GM18511 (cell line): Measurements from ENCODE around the gene NUCB2.

Experiments
- ATAC-seq: cut with Tn5 transposase; IDR thresholded peaks from one replicate; pipeline ENCODE4 v1.9.1; 2021; ENCODE audit warnings: mild to moderate bottlenecking, moderate library complexity; ENCODE audit not compliant: unreplicated experiment

The NUCB2 gene

DNA sequence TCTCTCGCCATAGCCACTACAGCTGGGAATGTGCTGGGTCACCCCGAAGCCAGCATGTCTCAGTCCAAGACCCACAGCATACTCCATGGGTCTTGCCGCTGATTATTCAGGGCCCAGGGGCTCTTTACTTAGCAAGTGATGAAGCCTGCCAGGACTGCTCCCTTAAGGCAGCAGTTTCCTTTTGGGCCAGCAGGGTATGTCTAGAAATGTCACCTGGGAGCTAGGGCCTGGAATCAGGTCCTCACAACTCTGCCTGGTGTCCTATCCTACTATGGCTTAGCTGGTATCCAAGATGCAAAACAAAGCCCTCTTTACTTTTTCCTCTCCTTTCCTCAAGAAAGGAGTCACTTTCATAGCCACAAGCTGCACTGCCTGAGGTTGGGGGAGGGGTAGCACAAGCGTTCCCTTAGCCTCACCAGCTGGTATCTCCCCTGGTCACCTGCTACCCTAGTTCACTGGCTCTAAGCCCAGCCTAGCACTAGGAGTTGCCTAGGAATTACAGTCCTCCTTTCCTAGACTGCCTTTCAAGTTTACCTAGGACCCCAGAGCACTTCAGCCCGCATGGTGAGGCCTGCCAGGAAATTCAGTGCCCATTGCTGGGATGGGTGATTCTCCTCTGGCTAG, 52.4 kb downstream of the NUCB2 start:
- no peak for ATAC-seq

DNA sequence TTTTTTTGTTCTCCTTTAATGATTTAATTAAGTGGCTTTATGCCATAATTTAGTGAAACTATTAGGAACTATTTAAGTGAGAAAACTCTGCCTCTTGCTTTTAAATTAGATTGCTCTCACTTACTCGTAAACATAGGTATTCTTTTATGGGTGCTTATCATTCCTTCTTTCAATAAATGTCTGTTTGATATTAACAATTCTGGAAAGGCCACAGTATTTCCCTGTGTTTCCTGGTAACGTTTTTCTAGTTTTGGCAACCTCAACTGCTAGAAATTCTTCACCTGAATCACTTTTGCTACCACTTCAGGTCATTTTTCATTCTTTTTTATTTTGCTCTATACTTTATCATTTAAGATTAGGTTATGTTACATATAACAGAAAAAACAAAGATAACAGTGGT, 55.1 kb downstream of the NUCB2 start:
- no peak for ATAC-seq

DNA sequence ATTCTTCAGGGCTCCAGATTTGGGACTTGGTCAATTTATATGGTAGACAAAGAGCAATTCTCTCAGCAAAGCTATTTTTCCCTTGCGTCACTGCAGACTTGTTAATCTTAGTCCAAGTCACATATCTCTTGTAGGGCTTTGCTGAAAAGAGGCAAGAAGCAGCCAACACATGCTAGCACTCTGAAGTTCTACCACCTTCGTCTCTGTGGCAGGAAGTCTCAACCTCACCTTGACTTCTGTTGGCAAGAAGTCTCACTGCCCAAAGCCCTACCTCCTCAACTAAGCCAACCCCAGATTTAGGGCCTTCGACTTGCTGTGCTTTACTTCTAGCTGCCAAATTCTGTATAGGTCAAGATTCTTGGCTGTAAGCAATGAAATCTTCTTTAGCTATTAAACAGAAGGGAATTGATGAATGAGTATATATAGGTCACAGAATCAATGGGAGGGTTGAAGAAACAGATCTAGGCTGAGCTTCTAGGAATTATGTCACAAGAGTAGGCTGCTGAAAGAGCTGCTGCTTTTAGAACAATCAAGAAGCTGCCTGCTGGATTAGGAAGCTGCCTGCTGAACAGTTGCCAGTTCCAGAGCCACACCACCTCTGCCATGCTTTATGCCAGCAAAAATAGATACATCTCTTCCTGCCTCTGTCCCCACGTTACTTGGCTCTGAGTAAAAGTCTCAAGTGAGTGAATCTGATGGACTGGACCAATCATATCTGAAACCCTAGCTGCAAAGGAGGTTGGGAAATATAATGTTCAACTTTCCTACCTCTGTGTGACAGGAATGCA, 57.5 kb downstream of the NUCB2 start:
- no peak for ATAC-seq

- ATAC-seq = no peak
Observed at GRCh38 chr11:17343257-17343656, 66.7 kb downstream of the NUCB2 start.

GRCh38 chr11:17343907-17344306, 67.4 kb downstream of the NUCB2 start:
- no peak for ATAC-seq

GRCh38 chr11:17347676-17348075, 71.1 kb downstream of the NUCB2 start:
- ATAC-seq = no peak

- no peak for ATAC-seq
Observed at GRCh38 chr11:17350455-17351171, 74.1 kb downstream of the NUCB2 start.

DNA sequence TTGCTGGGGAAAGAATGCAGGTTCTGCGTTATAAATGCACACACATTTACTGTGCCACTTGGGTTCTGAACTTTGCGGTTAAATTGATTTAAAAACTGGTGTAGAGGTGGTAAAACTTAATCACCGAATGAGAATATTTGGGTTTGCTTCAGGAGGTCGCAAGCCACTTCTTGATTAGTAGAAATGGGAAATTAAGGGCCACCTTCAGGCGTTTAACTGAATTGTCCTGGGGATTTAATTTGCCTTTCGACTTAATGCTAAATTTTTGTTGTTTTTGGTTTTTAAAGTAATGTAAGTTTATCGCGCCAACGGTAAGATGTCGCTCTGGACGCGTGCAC, 74.6 kb downstream of the NUCB2 start:
- no peak for ATAC-seq

DNA sequence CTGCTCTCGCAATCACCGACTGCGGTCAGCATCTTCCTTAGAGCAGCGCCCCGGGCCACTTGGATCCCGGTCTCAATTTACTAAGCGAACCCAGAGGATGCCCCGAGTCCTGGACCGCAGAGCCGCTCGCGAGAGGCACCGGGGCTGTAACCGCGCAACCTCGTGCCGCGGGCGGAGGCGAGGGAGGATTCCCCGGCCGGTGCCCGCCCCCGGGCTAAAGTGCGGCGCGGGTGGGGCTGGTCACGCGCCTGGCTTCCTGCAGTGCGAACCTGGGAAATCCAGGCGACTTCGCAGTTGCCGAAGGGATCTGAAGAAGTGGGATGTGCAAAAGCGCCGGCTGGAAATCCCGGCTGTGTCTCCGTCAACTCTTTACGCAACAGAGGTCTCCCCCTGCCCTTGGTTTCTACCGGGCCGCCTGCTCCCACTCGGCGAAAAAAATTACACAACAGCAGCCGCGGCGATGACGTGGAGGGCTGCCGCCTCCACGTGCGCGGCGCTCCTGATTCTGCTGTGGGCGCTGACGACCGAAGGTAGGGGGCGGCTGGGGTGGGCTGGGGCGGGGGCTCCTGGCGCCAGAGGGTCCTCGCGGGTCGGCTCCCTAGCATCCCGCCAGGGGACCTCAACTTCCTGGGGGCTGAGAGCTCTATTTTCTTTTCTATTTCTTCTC, 75.1 kb downstream of the NUCB2 start, which contains the start of gene NCR3LG1:
Gene NCR3LG1, plus strand, starts transcription at position 291 of the 667 bp plus-strand sequence. Its CDS starts 170 bp downstream, at position 461.
- peak; percentile 36 for ATAC-seq

DNA sequence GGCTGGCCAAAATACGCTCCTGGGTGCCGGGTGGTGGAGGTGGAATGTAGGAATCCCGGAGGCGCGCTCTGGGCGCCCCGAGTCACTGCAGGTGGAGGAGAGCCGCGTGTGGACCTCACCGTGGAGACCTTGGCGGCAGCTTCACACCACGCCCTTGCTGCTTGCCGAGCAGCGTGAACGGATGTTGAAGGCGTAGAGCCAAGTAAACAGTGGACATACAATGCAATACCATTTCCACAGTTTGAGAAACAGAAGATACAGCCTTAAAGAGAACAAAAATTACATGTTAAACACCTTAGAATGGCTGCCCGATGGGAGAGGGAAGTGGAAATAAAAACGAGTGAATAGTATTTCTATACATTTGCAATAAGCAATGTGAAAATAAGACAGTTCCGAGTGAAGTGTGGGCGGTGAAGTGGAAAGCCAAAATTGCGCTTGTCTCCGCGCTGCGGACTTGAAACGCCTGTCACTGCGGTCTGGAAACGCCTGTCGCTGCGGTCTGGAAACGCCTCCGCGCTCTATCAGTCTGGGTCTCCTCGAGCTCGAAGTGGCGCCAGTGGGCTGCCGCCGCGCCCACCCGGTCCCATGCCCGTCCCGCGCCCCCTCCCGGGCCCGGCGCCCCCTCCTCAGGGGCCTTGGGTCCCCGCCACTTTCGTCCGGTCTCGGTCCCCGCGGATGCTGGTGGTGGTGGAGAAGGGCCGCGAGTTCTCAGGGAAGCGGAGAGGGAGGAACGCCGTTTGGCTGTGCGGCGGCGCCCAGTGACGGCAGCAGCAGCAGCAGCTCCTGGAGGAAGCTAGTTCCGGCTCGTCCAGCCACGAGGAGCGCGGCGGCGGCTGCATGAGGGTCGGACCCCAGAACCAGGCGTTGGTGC, 76.6 kb downstream of the NUCB2 start:
- ATAC-seq = peak; percentile 55

- no peak for ATAC-seq
Observed at GRCh38 chr11:17353821-17354600, 77.5 kb downstream of the NUCB2 start.

DNA sequence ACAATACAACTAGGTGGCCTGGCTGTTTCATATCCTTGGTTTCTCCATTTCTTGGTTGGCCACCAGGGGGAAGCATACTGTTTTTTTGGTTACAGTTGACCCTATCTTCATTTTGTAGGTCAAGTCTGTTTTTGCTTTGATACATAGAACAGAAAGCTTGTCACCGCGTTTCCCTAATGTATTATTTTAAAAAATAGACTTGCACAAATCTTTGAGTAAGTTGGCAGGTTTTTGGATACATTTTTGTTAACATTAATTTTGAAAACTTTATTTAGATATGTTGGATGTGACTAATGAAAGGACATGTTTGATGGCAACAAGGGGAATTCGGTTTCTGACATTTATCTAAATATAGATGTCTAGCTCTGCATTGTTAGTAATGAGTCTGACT, 78.1 kb downstream of the NUCB2 start:
- peak; percentile 49 for ATAC-seq

- no peak for ATAC-seq
Observed at GRCh38 chr11:17366495-17366894, 90.0 kb downstream of the NUCB2 start.

DNA sequence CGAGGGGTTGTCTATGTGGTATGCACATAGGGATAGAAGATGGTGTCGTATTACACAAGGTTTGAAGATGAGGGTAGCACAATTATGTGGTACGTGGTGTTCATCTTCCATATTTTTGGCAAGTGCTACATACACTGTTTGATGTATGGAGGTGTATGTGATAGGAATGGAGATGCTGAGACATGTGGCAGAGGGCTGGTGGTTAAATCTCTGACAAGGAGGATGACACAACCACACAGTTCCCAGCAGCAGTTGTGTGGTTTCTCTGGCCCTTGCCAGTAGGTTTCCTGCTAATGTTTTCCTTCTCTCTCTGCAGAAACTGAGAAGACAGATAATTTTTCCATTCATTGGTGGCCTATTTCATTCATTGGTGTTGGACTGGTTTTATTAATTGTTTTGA, 92.0 kb downstream of the NUCB2 start:
- ATAC-seq = no peak

- ATAC-seq = no peak
Observed at GRCh38 chr11:17369094-17369493, 92.6 kb downstream of the NUCB2 start.

DNA sequence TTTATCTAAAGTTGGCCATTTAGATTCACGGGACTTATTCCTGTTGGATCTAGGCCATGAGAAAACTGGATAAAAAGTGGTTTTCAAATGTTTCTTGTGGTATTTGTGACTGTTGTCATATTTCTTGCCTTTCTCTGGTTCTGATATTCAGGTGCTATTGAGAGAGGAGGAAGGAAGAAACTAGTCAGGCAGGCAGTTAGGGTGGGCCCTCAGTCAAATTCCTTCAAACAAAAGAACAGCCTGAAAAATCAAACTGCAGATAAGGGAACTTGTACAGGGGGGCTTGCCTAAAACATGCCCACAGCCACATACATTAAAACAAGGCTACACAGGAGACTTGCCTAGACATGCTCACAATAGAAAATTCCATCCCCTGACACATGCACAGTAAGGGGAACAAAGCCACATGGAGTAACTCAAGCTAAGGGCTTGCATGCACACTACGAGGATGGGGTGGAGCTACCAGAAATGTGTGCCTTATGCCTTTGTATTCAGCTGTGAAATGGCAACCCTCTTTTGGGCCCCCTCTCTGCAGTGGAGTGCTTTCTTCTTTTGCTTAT, 93.2 kb downstream of the NUCB2 start:
- ATAC-seq = no peak

GRCh38 chr11:17371614-17372013, 95.1 kb downstream of the NUCB2 start:
- no peak for ATAC-seq

DNA sequence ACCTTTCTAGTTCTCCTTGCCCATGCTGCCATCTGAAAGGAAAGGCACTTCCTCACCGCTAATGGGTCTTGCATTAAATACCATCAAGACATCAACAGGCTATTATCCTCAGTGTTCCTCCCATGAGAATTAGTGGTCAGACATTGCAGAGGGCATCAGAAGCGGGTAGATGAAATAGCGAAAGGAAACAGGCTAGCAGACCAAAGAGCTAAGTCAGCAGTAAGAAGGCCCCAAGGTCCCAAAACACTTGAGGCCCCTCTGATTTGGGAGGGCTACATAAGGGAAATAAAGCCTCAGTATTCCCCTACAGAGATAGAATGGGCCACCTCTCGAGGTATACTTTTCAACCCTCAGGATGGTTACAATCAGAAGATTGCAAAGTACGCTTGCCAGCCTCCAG, 99.0 kb downstream of the NUCB2 start:
- no peak for ATAC-seq

GRCh38 chr11:17376493-17376892, 100.0 kb downstream of the NUCB2 start:
- no peak for ATAC-seq
